GM19468 (cell line): Measurements from ENCODE around the gene SERPINF2.
"Not testable (repeated sequence)": the region's sequence is repeated elsewhere in the genome, so short reads cannot be mapped to it uniquely, and the experiment has no call there.

Experiments
- ATAC-seq: cut with Tn5 transposase; IDR thresholded peaks from one replicate; pipeline ENCODE4 v1.9.1; 2021; ENCODE audit warnings: mild to moderate bottlenecking, moderate library complexity, moderate number of reproducible peaks; ENCODE audit not compliant: unreplicated experiment; ENCODE audit errors: extremely low read depth

Gene SERPINF2

DNA sequence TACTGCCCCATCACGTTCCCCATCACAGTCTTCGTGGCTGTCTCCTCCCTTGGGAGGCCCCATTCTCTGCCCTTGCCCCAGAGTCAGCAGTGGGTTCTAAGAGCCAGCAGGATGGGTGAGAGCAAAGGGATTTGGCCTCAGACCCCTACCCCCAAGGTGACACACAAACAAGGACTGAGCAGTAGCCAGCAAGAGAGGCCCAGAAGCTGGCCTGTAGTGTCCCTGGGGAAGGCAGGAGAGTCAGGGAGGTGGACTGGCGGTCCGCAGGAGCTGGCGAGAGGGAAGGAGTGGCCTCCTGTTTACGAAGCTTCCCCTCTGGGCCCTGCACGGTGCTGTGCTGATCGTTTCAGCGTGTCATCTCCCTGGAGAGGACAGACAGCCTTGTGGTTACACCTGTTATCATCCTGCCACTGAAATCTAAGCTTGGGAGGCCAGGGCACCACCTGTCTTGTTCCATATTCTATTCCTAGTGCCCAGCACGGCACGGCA lies 9.8 kb upstream of the SERPINF2 start:
- ATAC-seq, result no peak

DNA sequence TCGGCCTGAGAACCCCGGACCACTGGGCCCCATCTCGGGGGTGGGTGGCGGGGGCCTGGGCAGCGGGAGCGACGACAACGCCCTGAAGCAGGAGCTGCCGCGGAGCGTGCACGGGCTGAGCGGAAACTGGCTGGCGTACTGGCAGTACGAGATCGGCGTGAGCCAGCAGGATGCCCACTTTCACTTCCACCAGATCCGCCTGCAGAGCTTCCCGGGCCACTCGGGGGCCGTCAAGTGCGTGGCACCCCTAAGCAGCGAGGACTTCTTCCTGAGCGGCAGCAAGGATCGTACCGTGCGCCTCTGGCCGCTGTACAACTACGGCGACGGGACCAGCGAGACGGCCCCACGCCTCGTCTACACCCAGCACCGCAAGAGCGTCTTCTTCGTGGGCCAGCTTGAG lies 8.9 kb upstream of the SERPINF2 start:
- no peak for ATAC-seq

GRCh38 chr17:1735418-1735817 lies 7.3 kb upstream of the SERPINF2 start:
- no peak for ATAC-seq

- no peak for ATAC-seq
Measured at GRCh38 chr17:1735834-1736347, 6.8 kb upstream of the SERPINF2 start.

- no peak for ATAC-seq
Measured at GRCh38 chr17:1736348-1737281, 6.1 kb upstream of the SERPINF2 start.

DNA sequence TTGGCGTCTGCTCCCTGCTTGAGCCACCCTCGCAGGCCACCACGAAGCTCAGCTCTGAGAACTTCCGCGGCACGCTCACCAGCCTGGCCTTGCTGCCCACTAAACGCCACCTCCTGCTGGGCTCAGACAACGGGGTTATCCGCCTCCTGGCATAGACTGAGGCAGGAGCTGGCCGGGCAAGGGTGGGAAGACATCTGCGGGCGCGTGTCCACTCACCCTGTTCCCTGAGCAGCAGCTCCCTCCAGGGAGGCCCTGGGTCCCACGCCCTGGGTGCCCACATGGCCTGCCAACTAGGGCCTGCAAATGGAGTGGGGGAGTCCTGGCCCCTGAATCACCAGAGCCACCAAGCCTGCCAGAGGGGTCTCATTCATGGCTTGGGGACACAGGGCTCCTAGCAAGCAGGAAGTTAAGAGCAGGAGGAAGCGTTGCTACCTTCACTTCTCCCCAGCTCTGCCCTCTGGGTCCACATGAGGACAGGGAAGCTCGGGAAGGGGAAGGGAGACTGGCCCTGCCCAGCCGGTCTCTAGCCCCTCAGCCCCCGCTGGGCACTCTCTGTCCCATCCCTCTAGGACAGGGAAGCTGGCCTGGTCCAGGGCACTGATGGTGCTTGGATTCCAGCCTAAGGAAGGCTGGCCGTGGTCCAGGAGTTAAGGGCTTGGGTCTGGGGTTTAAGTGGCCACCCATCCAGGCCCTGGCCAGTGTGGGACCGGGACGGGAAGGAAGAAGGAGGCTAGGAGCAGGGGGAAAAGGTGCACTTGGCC lies 5.0 kb upstream of the SERPINF2 start:
- ATAC-seq, result no peak

GRCh38 chr17:1741899-1742298 lies 772 bp upstream of the SERPINF2 start:
- ATAC-seq, result not testable (repeated sequence)

DNA sequence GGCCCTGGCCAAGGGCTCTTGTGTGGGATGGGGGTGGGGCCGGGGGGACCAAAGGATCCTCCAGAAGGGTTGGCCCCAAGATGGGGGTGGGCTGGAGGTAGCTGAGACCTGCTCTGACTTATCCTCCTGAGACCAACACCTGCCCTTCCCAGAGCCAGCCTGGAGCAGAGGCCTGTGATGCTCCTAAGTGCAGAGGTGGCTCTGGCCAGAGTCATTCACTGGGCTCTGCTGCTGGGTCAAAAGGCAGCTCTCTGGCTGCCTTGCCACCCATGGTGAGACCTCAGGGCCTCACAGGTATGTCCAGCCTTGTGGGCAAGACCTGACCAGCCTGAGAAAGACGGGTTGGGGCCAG lies 393 bp downstream of the SERPINF2 start:
- no peak for ATAC-seq

- no peak for ATAC-seq
Measured at GRCh38 chr17:1744551-1745512, 2.2 kb downstream of the SERPINF2 start.

DNA sequence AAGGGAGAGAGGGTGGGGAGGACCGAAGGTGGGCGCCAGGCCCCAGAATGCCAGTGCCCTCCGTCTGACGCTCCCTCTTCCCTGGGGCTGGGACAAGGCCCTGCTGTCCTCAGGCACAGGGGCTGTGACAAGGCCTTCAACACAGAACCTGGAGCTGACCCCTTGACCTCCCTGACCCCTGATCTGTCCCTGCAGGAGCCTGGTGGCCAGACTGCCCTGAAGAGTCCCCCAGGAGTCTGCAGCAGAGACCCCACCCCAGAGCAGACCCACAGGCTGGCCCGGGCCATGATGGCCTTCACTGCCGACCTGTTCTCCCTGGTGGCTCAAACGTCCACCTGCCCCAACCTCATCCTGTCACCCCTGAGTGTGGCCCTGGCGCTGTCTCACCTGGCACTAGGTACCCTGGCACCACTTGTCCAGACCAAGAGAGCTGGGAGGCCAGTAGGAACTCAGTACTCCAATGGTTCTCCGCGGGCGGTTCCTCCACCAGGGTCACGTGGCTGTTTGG lies 2.9 kb downstream of the SERPINF2 start:
- no peak for ATAC-seq

DNA sequence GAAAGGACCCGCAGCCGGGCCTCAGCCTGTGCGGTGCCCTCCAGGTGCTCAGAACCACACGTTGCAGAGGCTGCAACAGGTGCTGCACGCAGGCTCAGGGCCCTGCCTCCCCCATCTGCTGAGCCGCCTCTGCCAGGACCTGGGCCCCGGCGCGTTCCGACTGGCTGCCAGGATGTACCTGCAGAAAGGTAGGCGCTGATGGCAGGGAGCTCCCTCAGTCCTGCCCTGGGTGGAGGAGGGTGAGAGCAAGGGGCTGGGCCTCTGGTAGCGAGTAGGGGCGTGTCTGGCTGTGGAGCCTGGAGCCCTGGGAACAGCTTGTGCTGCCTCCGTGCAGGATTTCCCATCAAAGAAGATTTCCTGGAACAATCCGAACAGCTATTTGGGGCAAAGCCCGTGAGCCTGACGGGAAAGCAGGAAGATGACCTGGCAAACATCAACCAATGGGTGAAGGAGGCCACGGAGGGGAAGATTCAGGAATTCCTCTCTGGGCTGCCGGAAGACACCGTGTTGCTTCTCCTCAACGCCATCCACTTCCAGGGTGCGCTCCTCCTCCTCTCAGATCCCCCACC lies 4.4 kb downstream of the SERPINF2 start:
- ATAC-seq, result no peak

GRCh38 chr17:1750628-1751027 lies 8.0 kb downstream of the SERPINF2 start:
- ATAC-seq, result no peak

- ATAC-seq, result no peak
Measured at GRCh38 chr17:1752425-1753262, 10.0 kb downstream of the SERPINF2 start.

- ATAC-seq, result no peak
Measured at GRCh38 chr17:1753767-1754429, 11.2 kb downstream of the SERPINF2 start.

DNA sequence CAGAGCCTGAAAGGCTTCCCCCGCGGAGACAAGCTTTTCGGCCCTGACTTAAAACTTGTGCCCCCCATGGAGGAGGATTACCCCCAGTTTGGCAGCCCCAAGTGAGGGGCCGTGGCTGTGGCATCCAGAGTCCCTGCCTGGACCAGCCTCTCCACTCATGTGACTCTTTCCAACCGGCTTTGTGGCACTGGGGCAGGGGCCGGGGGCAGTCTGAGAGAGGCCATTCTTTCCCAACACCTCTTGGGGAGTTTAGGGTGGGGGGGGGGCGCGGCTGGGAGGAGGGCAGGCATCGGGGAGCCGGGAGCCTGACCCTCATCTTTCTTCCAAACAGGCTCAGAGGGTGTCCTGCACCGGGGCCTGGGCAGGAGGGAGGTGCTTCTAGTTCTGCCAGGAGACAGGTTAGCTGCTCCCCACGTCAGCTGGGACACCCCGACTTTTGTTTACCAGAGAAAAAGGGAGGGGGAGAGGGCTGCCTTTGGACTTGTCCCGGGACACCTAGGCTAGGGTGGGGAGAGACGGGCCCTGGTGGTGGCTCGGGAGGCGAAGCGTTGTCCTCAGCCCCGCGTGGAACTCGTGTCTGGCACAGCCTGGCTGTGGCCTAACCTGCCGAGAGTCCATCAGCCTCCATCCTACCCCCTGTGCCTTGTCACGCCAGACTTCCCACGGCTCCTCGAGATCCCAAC lies 11.9 kb downstream of the SERPINF2 start:
- no peak for ATAC-seq

DNA sequence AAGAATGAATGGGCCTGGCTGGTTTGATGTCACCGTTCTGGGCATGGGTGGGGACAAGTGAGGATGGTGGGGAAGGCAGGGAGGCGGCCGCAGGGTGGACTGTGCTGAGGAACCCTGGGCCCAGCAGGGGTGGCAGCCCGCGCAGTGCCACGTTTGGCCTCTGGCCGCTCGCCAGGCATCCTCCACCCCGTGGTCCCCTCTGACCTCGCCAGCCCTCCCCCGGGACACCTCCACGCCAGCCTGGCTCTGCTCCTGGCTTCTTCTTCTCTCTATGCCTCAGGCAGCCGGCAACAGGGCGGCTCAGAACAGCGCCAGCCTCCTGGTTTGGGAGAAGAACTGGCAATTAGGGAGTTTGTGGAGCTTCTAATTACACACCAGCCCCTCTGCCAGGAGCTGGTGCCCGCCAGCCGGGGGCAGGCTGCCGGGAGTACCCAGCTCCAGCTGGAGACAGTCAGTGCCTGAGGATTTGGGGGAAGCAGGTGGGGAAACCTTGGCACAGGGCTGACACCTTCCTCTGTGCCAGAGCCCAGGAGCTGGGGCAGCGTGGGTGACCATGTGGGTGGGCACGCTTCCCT lies 12.7 kb downstream of the SERPINF2 start:
- ATAC-seq, result no peak

- ATAC-seq, result no peak
Measured at GRCh38 chr17:1755827-1756262, 13.2 kb downstream of the SERPINF2 start.
